Neural crest cell (in vitro differentiated cells): Measurements from ENCODE around the gene DCUN1D3. TPM values are rescaled to one million over a fixed set of nuclear protein-coding genes. Genes with fewer than 3 reads are reported as not detected.

Experiments
- DNase-seq: peaks from one replicate; pipeline ENCODE4 v3.0.0; 2021; ENCODE audit warnings: low read depth, mixed read lengths, low spot score
- H3K27ac Mint-ChIP-seq: one replicate; pipeline ENCODE4 v1.8.0; 2021; ENCODE audit warnings: mild to moderate bottlenecking, mixed read lengths; ENCODE audit not compliant: unreplicated experiment
- H3K27me3 Mint-ChIP-seq: 2 replicates; pipeline ENCODE4 v1.8.0; 2021; ENCODE audit warnings: low read depth, mild to moderate bottlenecking, mixed read lengths
- H3K36me3 Mint-ChIP-seq: 2 replicates; pipeline ENCODE4 v1.8.0; 2021; ENCODE audit warnings: low read depth, mild to moderate bottlenecking, mixed read lengths
- H3K4me1 Mint-ChIP-seq: 2 replicates; pipeline ENCODE4 v1.8.0; 2021; ENCODE audit warnings: mixed read lengths
- H3K4me3 Mint-ChIP-seq: one replicate; pipeline ENCODE4 v1.8.0; 2021; ENCODE audit warnings: mild to moderate bottlenecking, mixed read lengths
- H3K9me3 Mint-ChIP-seq: 2 replicates; pipeline ENCODE4 v1.8.0; 2021; ENCODE audit warnings: mixed read lengths
- CTCF ChIP-seq: fragments of 200-600 bp; sonication (generic); conservative IDR thresholded peaks from 2 replicates; pipeline ENCODE4 v1.5.0; 2021; ENCODE audit warnings: antibody characterized with exemption, mild to moderate bottlenecking
- total RNA-seq: library from RNA; stranded (reverse); gene quantifications from 2 replicates; pipeline ENCODE4 v1.2.1, GENCODE V29; 2021

DCUN1D3 gene
- total RNA-seq, 1 donor from 2014 or later: 13.5 TPM

DNA sequence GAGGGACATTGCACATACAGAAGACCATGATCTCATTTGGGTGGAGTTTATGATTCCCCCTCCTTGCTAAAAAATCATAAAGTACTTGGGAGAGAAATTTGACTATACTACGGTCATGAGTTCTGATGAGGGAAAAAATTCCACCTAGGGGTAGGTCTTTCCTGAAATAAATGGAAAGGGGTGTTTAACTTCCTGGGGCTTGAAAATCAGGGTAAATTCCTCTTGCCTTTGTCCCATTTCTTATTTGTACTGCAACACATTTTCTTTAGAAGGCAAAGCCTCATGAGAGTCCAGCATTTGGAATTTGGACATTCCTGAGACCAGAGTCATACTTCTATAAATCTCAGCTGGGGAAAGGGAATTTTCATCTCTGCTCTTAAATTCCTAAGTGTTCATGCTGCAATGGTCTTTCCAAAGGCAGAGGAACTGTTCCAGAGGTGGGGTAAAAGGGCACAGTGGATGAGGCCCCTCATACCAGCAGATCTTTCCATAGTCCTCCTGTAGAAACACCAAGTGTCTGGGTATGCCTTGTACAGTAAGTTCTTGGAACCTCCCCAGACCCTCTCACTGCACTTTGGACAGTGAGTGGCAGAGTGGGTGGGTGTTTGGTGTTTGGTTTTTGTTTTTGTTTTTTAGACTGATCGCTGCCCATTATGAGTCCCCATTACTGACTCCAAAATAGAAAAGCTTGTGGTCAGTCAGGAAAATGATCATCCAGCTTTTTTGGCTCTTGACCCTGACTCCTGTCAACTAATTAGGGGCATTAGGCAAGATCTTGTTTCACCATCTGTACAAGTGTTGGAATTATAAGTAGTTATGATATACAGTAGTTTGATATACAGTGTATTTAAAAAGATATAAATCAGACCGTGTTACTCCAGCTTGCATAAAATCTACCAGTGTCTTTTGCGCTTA lies 6.4 kb upstream of the DCUN1D3 start:
- H3K4me1 Mint-ChIP-seq: peaks cover 26% of the 10 kb centered on the region
- no peaks in the 10 kb centered on the region for H3K9me3 Mint-ChIP-seq
- no peak overlapping the region for H3K4me3 Mint-ChIP-seq
- no peaks in the 10 kb centered on the region for H3K36me3 Mint-ChIP-seq
- H3K27ac Mint-ChIP-seq: no peak overlapping the region
- no peaks in the 10 kb centered on the region for H3K27me3 Mint-ChIP-seq
- TF ChIP-seq CTCF: no peak
- DNase-seq: no peak

DNA sequence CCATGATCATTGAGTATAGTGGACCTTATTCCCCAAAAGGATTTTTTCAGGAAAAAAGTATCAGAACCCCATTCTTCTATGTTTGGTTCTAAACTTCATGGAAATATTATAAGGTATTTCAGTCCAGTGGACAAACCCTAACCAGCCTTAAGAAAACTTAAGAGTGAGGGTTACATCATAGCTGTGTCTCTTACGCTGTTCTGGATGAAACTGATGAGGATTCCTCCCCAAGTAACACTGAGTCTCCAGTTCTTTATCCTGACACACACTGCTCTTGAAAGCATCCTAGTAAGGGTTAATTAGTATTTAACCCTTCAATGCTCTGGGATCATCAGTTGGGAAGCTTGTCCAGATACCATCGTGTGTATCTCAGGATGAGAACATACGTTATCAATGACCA lies 5.4 kb upstream of the DCUN1D3 start:
- Mint-ChIP-seq H3K9me3 (no peaks in the 10 kb centered on the region), H3K27me3 (no peaks in the 10 kb centered on the region), H3K27ac (no peak overlapping the region), H3K36me3 (no peaks in the 10 kb centered on the region), H3K4me3 (no peak overlapping the region), H3K4me1 (peaks cover 33% of the 10 kb centered on the region)
- no peak for TF ChIP-seq CTCF
- no peak for DNase-seq

GRCh38 chr16:20904507-20905081 lies 4.4 kb upstream of the DCUN1D3 start:
- no peaks in the 10 kb centered on the region for H3K36me3 Mint-ChIP-seq
- no peaks in the 10 kb centered on the region for H3K9me3 Mint-ChIP-seq
- DNase-seq: no peak
- peaks cover 37% of the 10 kb centered on the region for H3K4me1 Mint-ChIP-seq
- no peaks in the 10 kb centered on the region for H3K27me3 Mint-ChIP-seq
- H3K27ac Mint-ChIP-seq: no peak overlapping the region
- no peak overlapping the region for H3K4me3 Mint-ChIP-seq
- no peak for TF ChIP-seq CTCF

GRCh38 chr16:20903899-20904506 lies 3.8 kb upstream of the DCUN1D3 start:
- Mint-ChIP-seq H3K27ac (no peak overlapping the region), H3K4me1 (peaks cover 42% of the 10 kb centered on the region), H3K9me3 (no peaks in the 10 kb centered on the region), H3K27me3 (no peaks in the 10 kb centered on the region), H3K36me3 (no peaks in the 10 kb centered on the region), H3K4me3 (peak overlapping the region; percentile 69)
- no peak for DNase-seq
- no peak for TF ChIP-seq CTCF

DNA sequence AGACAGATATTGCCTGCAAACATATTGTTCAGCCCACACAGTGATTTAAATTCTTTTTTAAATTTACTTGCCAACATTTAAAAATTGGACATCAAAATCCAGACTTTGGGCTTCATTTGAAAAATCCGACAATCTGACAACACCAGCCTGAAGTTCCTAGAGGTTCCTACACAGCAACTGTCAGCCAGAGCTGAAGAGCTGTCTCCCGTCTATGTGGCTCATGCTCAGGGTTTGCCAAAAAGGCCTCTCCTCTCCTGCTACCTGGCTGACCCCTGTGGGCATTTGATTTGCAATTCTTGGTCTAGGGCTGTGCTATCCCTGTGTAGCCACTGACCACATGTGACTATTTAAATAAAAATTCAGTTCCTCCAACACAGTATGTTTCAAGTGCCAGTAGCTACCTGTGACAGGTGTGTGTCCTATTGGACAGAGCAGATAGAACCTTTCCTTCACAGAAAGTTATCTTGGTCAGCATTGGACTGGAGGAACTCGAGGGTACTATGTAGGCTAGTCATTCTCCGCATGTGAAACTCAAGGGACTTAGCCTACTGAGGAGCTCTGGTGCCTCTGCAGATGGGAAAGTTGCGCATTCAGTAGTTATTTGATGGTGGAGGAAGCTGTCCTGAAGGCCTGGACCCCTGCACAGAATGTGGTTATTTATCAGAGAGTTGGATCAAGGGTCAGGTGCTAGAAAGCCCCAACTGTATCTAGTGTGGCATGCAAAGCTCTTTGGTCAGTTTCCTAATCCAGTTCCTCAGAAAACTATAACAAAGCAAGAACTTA lies 3.1 kb upstream of the DCUN1D3 start:
- Mint-ChIP-seq H3K27ac (no peak overlapping the region), H3K4me1 (peaks cover 49% of the 10 kb centered on the region), H3K36me3 (no peaks in the 10 kb centered on the region)

More for the DNA sequence above, 3.1 kb upstream of the DCUN1D3 start:
- DNase-seq: no peak
- Mint-ChIP-seq H3K27me3 (no peaks in the 10 kb centered on the region), H3K9me3 (no peaks in the 10 kb centered on the region), H3K4me3 (peak overlapping the region; percentile 69)
- no peak for TF ChIP-seq CTCF
